ENCODE measurements around the gene SSC4D. TPM values are rescaled to one million over a fixed set of nuclear protein-coding genes. Genes with fewer than 3 reads are reported as not detected.

The SSC4D gene
- total and polyA plus RNA-seq, 9 of the 15 experiments (the other 6 are each of a cell fraction or from before 2014, with no cell fraction given): 0.06 to 1.1 (median 0.85) TPM; not detected in 1

DNA sequence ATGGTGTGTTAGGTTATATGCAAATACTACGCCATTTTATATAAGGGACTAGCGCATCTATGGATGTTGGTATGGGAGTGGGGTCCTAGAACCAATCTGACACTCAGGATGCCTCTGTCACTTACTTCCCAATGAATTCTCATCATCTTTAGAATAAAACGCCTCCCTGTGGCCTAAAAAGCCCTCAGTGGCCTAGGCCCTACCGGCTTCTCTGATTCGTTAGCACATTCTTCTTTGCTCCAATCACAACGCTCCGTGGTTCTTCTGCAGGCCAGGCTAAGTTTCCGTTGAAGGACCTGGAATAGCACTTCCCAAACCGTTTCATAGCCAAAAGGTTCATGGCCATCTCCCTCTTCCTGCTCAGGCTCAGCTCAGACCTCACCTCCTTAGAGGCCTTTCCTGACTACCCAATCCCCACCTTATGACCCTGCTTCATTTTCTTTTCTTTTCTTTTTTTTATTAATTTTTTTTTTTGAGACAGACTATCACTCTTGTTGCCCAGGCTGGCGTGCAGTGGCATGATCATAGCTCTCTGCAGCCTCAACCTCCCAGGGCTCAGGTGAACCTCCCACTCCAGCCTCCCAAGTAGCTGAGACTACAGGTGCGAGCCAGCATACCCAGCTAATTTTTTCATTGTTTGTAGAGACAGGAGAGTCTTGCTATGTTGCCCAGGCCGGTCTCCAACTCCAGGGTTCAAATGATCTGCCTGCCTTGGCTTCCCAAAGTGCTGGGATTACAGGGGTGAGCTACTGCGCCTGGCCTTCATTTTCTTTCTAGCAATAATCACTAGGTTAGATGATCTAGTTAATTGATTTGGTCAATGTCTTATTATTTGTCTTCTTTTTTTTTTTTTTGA, 26.2 kb downstream of the SSC4D start (continued):
- no peak for TF ChIP-seq CSDE1 (IDR thresholded peaks at IDR 0.05)
- no peak for TF ChIP-seq BMI1 (IDR thresholded peaks at IDR 0.05; ENCODE audit: low read length)
- TF ChIP-seq ELF1 (tag; IDR thresholded peaks at IDR 0.05): no peak
- TF ChIP-seq L3MBTL2 (IDR thresholded peaks at IDR 0.05): peak; percentile 92
- no peak for TF ChIP-seq TAF15 (IDR thresholded peaks at IDR 0.05; ENCODE audit: low read depth, low read length)
- no peak for TF ChIP-seq ZBED1 (IDR thresholded peaks at IDR 0.05)
- no peak for TF ChIP-seq RHOXF2B (CRISPR knock-in tag; conservative IDR thresholded peaks at IDR 0.05)
- no peak for TF ChIP-seq THRA (IDR thresholded peaks at IDR 0.05)
- TF ChIP-seq ZNF175 (CRISPR knock-in tag; IDR thresholded peaks at IDR 0.05; ENCODE audit: low read depth): no peak
- peak; percentile 86; the same call in 1 of the 2 replicates for TF ChIP-seq ELF4 (CRISPR knock-in tag; IDR thresholded peaks at IDR 0.05)
- TF ChIP-seq ZNF507 (tag; conservative IDR thresholded peaks at IDR 0.05): no peak
- TF ChIP-seq HMG20A (CRISPR knock-in tag; conservative IDR thresholded peaks at IDR 0.05): no peak
- TF ChIP-seq KLF10 (CRISPR knock-in tag; IDR thresholded peaks at IDR 0.05): no peak
- peak; percentile 52; the same call in 1 of the 2 replicates for TF ChIP-seq NCOA1 (IDR thresholded peaks at IDR 0.05; ENCODE audit: low read depth)
- TF ChIP-seq, protein P1, sequence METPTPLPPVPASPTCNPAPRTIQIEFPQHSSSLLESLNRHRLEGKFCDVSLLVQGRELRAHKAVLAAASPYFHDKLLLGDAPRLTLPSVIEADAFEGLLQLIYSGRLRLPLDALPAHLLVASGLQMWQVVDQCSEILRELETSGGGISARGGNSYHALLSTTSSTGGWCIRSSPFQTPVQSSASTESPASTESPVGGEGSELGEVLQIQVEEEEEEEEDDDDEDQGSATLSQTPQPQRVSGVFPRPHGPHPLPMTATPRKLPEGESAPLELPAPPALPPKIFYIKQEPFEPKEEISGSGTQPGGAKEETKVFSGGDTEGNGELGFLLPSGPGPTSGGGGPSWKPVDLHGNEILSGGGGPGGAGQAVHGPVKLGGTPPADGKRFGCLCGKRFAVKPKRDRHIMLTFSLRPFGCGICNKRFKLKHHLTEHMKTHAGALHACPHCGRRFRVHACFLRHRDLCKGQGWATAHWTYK (CRISPR knock-in tag; IDR thresholded peaks at IDR 0.05): no peak
- TF ChIP-seq ZBTB1 (CRISPR knock-in tag; IDR thresholded peaks at IDR 0.05; ENCODE audit: borderline replicate concordance, low read depth): no peak
- TF ChIP-seq CTCFL (IDR thresholded peaks at IDR 0.05; ENCODE audit: borderline replicate concordance, insufficient read depth, low read depth, low read length, poor library complexity, severe bottlenecking): peak; percentile 89
- TF ChIP-seq NFIC (IDR thresholded peaks at IDR 0.05): no peak
- TF ChIP-seq NFXL1 (CRISPR knock-in tag; IDR thresholded peaks at IDR 0.05): no peak
- TF ChIP-seq SNIP1 (IDR thresholded peaks at IDR 0.05; ENCODE audit: low read depth): no peak
- no peak for TF ChIP-seq ADNP (tag; IDR thresholded peaks at IDR 0.05)
- no peak for TF ChIP-seq ZFP1 (CRISPR knock-in tag; IDR thresholded peaks at IDR 0.05)
- peak; percentile 50; the same call in 1 of the 2 replicates for TF ChIP-seq HDGF (IDR thresholded peaks at IDR 0.05)
- no peak for TF ChIP-seq SETDB1 (IDR thresholded peaks at IDR 0.05; ENCODE audit: low read length)
- no peak; the same call in 1 of the 2 replicates for TF ChIP-seq SMC3 (conservative IDR thresholded peaks at IDR 0.05; ENCODE audit: insufficient read depth, low read depth, low read length)
- TF ChIP-seq U2AF2 (optimal IDR thresholded peaks at IDR 0.05; ENCODE audit: low read depth, low read length): no peak
- no peak for TF ChIP-seq TCF7L2 (IDR thresholded peaks at IDR 0.05; ENCODE audit: low read depth, low read length)
- TF ChIP-seq KLF1 (tag; IDR thresholded peaks at IDR 0.05): no peak

Measured in K562 (cell line).